Fibroblast of lung (primary cell): ENCODE measurements around the gene PGAM1. TPM values are rescaled to one million over a fixed set of nuclear protein-coding genes. Genes with fewer than 3 reads are reported as not detected.
"Not testable (repeated sequence)": the region's sequence is repeated elsewhere in the genome, so short reads cannot be mapped to it uniquely, and the experiment has no call there.

Experiments used
- DNase-seq, 2 donors: peaks; one replicate each; pipeline versions ENCODE4 v3.0.0 to v3.0.0-alpha.2; 2010; ENCODE audit warnings: low read depth in 2 of 2
- H2AFZ ChIP-seq: 2 replicates; pipeline ENCODE4 v1.5.1; 2012; ENCODE audit warnings: low read length, control low read depth, inconsistent platforms
- H3K27ac ChIP-seq: 2 replicates; pipeline ENCODE4 v1.5.1; 2011; ENCODE audit warnings: low read length, control low read depth; ENCODE audit not compliant: insufficient read depth
- H3K27me3 ChIP-seq: 2 replicates; pipeline ENCODE4 v1.5.1; 2011; ENCODE audit warnings: mild to moderate bottlenecking, low read length; ENCODE audit not compliant: control insufficient read depth, insufficient read depth
- H3K36me3 ChIP-seq: 2 replicates; pipeline ENCODE4 v1.5.1; 2011; ENCODE audit warnings: low read length; ENCODE audit not compliant: control insufficient read depth, insufficient read depth
- H3K4me1 ChIP-seq: 2 replicates; pipeline ENCODE4 v1.5.1; 2011; ENCODE audit warnings: low read length; ENCODE audit not compliant: control insufficient read depth, insufficient read depth; ENCODE audit errors: extremely low read depth
- H3K4me2 ChIP-seq: 2 replicates; pipeline ENCODE4 v1.5.1; 2011; ENCODE audit warnings: low read length, control low read depth; ENCODE audit not compliant: insufficient read depth; ENCODE audit errors: extremely low read depth
- H3K4me3 ChIP-seq, 4 experiments: fragments of 200-600 bp in 1 of 4; sonication (generic) in 1 of 4; replicated peaks in 1 of 4; 2 replicates each; pipeline ENCODE4 v1.5.1; 2011 to 2016; ENCODE audit warnings: low read length in 4 of 4, low read depth in 3 of 4, mild to moderate bottlenecking in 3 of 4, control low read depth in 2 of 4, inconsistent platforms in 1 of 4, mixed read lengths in 1 of 4; ENCODE audit not compliant: insufficient read depth in 1 of 4; ENCODE audit errors: control extremely low read depth in 1 of 4
- H3K79me2 ChIP-seq: 2 replicates; pipeline ENCODE4 v1.5.1; 2012; ENCODE audit warnings: mild to moderate bottlenecking, low read length, inconsistent platforms; ENCODE audit not compliant: control insufficient read depth, insufficient read depth
- H3K9ac ChIP-seq: 2 replicates; pipeline ENCODE4 v1.5.1; 2011; ENCODE audit warnings: mild to moderate bottlenecking, low read length, control low read depth; ENCODE audit not compliant: insufficient read depth
- H3K9me3 ChIP-seq: 2 replicates; pipeline ENCODE4 v1.5.1; 2012; ENCODE audit warnings: low read depth, low read length; ENCODE audit not compliant: control insufficient read depth, insufficient read depth
- H4K20me1 ChIP-seq: 2 replicates; pipeline ENCODE4 v1.5.1; 2011; ENCODE audit warnings: low read length; ENCODE audit not compliant: control insufficient read depth, insufficient read depth; ENCODE audit errors: extremely low read depth
- CTCF ChIP-seq, 2 donors: IDR thresholded peaks in 1 of 2; conservative IDR thresholded peaks in 1 of 2; 1 replicate in 1 of 2; 2 replicates in 1 of 2; pipeline ENCODE4 v1.5.1; 2011 to 2012; ENCODE audit warnings: low read length in 2 of 2, control low read depth in 1 of 2, inconsistent platforms in 1 of 2, low read depth in 1 of 2, mild to moderate bottlenecking in 1 of 2
- EZH2 ChIP-seq: IDR thresholded peaks from 2 replicates; pipeline ENCODE4 v1.5.1; 2012; ENCODE audit warnings: low read length, control low read depth, mild to moderate bottlenecking; ENCODE audit errors: missing control alignments
- polyA plus RNA-seq, 2 donors: library from polyadenylated mRNA; depleted of rRNA in 1 of 2; stranded (reverse) in 1 of 2; unstranded in 1 of 2; fragments of >200 nt; gene quantifications; 2 replicates each; pipeline ENCODE4 v1.2.1, GENCODE V29; 2011 to 2012; ENCODE audit warnings: missing spikeins in 1 of 2
- total RNA-seq: library from RNA; depleted of rRNA; stranded (reverse); fragments of >200 nt; gene quantifications from 2 replicates; pipeline ENCODE4 v1.2.1, GENCODE V29; 2014

The PGAM1 gene
- total and polyA plus RNA-seq, 2 donors (not counting 1 experiment from before 2014, with no cell fraction given) = 209 to 498 TPM

DNA sequence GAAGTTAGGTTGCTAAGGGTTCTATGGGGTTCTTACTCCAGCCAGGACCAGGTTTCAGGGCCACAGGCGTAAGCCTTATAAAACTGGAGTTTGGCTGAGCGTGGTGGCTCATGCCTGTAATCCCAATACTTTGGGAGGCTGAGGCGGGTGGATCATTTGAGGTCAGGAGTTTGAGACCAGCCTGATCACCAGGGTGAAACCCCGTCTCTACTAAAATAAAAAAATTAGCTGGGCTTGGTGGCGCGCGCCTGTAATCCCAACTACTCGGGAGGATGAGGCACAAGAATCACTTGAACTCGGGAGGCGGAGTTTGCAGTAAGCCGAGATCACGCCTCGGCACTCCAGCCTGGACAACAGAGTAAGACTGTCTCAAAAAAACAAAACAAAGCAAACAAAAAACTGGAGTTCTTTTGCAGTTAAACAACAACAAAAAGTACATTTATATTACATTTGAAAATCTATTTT, 24.5 kb upstream of the PGAM1 start:
- H3K79me2 ChIP-seq = peaks cover 6% of the 10 kb centered on the region
- H3K27ac ChIP-seq = peak overlapping the region; percentile 97
- H4K20me1 ChIP-seq = no peaks in the 10 kb centered on the region
- H3K4me1 ChIP-seq = no peaks in the 10 kb centered on the region
- no peak overlapping the region for H3K4me2 ChIP-seq
- H3K9me3 ChIP-seq = no peaks in the 10 kb centered on the region
- peak overlapping the region; percentile 98 for H3K9ac ChIP-seq
- peak overlapping the region; percentile 32 for H2AFZ ChIP-seq
- TF ChIP-seq EZH2 (no peak), CTCF (conservative IDR thresholded peaks at IDR 0.05 in 1 of 2, IDR thresholded peaks at IDR 0.05 in 1 of 2; ENCODE audit: low read depth in 1 of 2, low read length in 2 of 2) (no peak)
- no peak for DNase-seq
- no peaks in the 10 kb centered on the region for H3K27me3 ChIP-seq
- no peaks in the 10 kb centered on the region for H3K36me3 ChIP-seq
- H3K4me3 ChIP-seq = peak overlapping the region in 2 of 4 experiments; percentile 77 to 86

DNA sequence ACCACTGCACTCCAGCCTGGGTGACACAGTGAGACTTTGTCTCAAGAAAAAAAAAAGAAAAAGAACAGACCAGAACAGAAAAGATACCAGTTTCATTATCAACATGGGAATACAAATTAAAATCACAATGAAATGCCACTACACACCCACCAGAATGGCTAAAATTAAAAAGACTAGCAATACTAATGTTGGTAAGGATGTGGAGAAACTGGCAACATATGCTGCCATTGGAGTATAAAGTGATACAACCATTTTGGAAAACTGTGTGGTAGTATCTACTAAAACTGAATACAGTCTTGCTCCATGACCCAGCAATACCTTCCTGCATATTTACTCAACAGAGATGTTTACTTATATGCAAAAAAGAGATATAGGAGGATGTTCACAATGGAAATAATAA, 21.9 kb upstream of the PGAM1 start:
- DNase-seq = no peak
- Histone ChIP-seq H3K9me3 (no peaks in the 10 kb centered on the region), H3K4me1 (no peaks in the 10 kb centered on the region), H3K27ac (no peak overlapping the region), H2AFZ (no peak overlapping the region), H3K4me2 (no peak overlapping the region), H4K20me1 (no peaks in the 10 kb centered on the region), H3K4me3 (no peak overlapping the region), H3K36me3 (no peaks in the 10 kb centered on the region), H3K9ac (no peak overlapping the region), H3K27me3 (no peaks in the 10 kb centered on the region), H3K79me2 (peaks cover 6% of the 10 kb centered on the region)
- TF ChIP-seq CTCF (conservative IDR thresholded peaks at IDR 0.05 in 1 of 2, IDR thresholded peaks at IDR 0.05 in 1 of 2; ENCODE audit: low read depth in 1 of 2, low read length in 2 of 2) (no peak), EZH2 (no peak)

DNA sequence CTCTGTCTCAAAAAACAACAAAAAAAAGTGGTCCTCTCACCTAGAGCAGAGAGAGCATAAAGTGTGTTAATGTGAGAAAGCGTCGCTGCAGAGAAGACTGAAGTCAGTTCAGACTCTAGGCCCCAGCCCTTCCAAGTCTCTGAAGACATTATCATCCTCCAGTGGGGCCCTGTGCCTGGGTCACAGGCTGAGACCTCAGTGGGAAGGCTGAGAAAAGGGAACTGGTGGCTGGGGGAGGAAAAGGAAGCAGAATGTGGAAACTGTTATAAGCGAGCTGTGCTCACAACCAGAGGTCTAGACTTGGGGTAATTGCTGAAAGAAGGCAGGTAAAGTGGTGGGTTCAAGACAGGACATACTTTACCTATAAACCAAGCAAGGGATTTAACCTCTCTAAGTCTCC, 19.9 kb upstream of the PGAM1 start:
- TF ChIP-seq EZH2 (no peak), CTCF (conservative IDR thresholded peaks at IDR 0.05 in 1 of 2, IDR thresholded peaks at IDR 0.05 in 1 of 2; ENCODE audit: low read depth in 1 of 2, low read length in 2 of 2) (no peak)
- Histone ChIP-seq H3K27ac (no peak overlapping the region), H3K4me2 (no peak overlapping the region), H3K4me3 (no peak overlapping the region), H3K4me1 (no peaks in the 10 kb centered on the region), H3K79me2 (no peaks in the 10 kb centered on the region), H3K9me3 (no peaks in the 10 kb centered on the region), H3K9ac (no peak overlapping the region), H2AFZ (no peak overlapping the region), H3K27me3 (no peaks in the 10 kb centered on the region), H4K20me1 (no peaks in the 10 kb centered on the region), H3K36me3 (no peaks in the 10 kb centered on the region)
- no peak for DNase-seq

- not testable (repeated sequence) for H3K4me1 ChIP-seq, H3K4me2 ChIP-seq, H3K36me3 ChIP-seq, H3K9me3 ChIP-seq, H3K27ac ChIP-seq, H3K27me3 ChIP-seq, H3K79me2 ChIP-seq, H3K4me3 ChIP-seq, H4K20me1 ChIP-seq, H2AFZ ChIP-seq, DNase-seq, H3K9ac ChIP-seq
Observed at GRCh38 chr10:97406483-97406882, 19.5 kb upstream of the PGAM1 start.
